ENCODE data around the gene C19orf18. TPM values are rescaled to one million over a fixed set of nuclear protein-coding genes. Genes with fewer than 3 reads are reported as not detected.
"Not testable (repeated sequence)": the region's sequence is repeated elsewhere in the genome, so short reads cannot be mapped to it uniquely, and the experiment has no call there.

C19orf18 gene
- total and polyA plus RNA-seq, 8 donors = 2.1 to 4.0 (median 3.2) TPM; not detected in 5

GRCh38 chr19:58014141-58014540 lies 39.8 kb upstream of the C19orf18 start:
- peaks cover 0 to 15% (median 7%) of the 10 kb centered on the region in 4 donors for H3K4me1 ChIP-seq
- DNase-seq = no peak
- no peak overlapping the region for H3K4me3 ChIP-seq
- TF ChIP-seq CTCF (IDR thresholded peaks at IDR 0.05) = no peak
- no peak for TF ChIP-seq EP300 (IDR thresholded peaks at IDR 0.05)
- TF ChIP-seq POLR2AphosphoS5 (IDR thresholded peaks at IDR 0.05) = no peak
- TF ChIP-seq POLR2A (IDR thresholded peaks at IDR 0.05) = no peak
- no peaks in the 10 kb centered on the region for H3K27me3 ChIP-seq
- WGBS, 5 donors = 26 to 54% (median 34%) methylated on average over 4 to 5 of the region's 5 CpGs
- peaks cover 43 to 91% (median 75%) of the 10 kb centered on the region in 4 donors for H3K9me3 ChIP-seq
- no peak overlapping the region for H3K27ac ChIP-seq
- intact Hi-C loops (cut with DNase I; ENCODE audit: low total_unique reads) = loop anchor here (10.0 kb wide), 1 partner anchor 141 kb away; the partner anchor contains the start of gene ZNF329
- no peaks in the 10 kb centered on the region for H3K36me3 ChIP-seq

GRCh38 chr19:58010507-58010906 lies 36.2 kb upstream of the C19orf18 start:
- intact Hi-C loops (cut with DNase I; ENCODE audit: low total_unique reads) = loop anchor here (10.0 kb wide), 1 partner anchor 144 kb away; the partner anchor contains the start of gene ZNF329
- H3K27me3 ChIP-seq = no peaks in the 10 kb centered on the region
- peaks cover 0 to 20% (median 8%) of the 10 kb centered on the region in 4 donors for H3K4me1 ChIP-seq
- TF ChIP-seq POLR2AphosphoS5 (IDR thresholded peaks at IDR 0.05) (no peak), POLR2A (IDR thresholded peaks at IDR 0.05) (no peak), EP300 (IDR thresholded peaks at IDR 0.05) (no peak), CTCF (IDR thresholded peaks at IDR 0.05) (no peak)
- peak overlapping the region in 1 of 4 donors; percentile 39 for H3K4me3 ChIP-seq
- H3K27ac ChIP-seq = no peak overlapping the region
- no peak for DNase-seq
- 57 to 86% (median 78%) methylated on average over 22 of the region's 22 CpGs for WGBS, 5 donors
- H3K36me3 ChIP-seq = peaks cover 0 to 24% (median 20%) of the 10 kb centered on the region in 4 donors
- peaks cover 60 to 96% (median 89%) of the 10 kb centered on the region in 4 donors for H3K9me3 ChIP-seq

GRCh38 chr19:58009666-58010301 lies 35.5 kb upstream of the C19orf18 start:
- DNase-seq = peak; percentile 72 to 98
- Histone ChIP-seq H3K4me3 (peak overlapping the region; percentile 9 to 45 (median 28)), H3K9me3 (peaks cover 65 to 98% (median 92%) of the 10 kb centered on the region in 4 donors), H3K27ac (peak overlapping the region in 3 of 5 donors; percentile 13 to 71 (median 46)), H3K27me3 (no peaks in the 10 kb centered on the region), H3K4me1 (peaks cover 0 to 20% (median 8%) of the 10 kb centered on the region in 4 donors), H3K36me3 (peaks cover 0 to 31% (median 27%) of the 10 kb centered on the region in 4 donors)
- whole genome bisulfite sequencing, 5 donors = 5 to 22% (median 14%) methylated on average over 18 to 41 of the region's 41 CpGs
- intact Hi-C loops (cut with DNase I; ENCODE audit: low total_unique reads) = loop anchor here (10.0 kb wide), 1 partner anchor 145 kb away; the partner anchor contains the start of gene ZNF329
- TF ChIP-seq CTCF (IDR thresholded peaks at IDR 0.05) = no peak
- peak in 1 of 3 donors; percentile 59 for TF ChIP-seq POLR2AphosphoS5 (IDR thresholded peaks at IDR 0.05)

DNA sequence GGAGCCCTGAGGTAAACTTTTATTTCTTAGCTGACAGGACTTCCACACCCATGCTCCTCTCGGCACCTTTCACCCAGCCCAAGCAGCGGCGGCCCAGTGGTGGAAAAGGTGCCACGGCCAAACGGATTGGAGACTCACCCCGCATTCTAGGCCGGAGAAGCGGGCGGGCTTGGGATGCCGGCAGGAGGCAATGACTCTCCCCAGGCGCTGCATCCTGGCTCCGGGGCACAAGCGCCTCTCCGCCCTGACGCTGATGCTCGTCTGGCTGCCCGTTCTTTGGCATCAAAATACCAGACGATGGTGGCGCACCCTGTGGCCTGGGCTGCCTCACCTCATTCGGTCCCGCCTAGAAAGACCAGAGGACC lies 34.9 kb upstream of the C19orf18 start:
- H3K9me3 ChIP-seq = peaks cover 70 to 99% (median 96%) of the 10 kb centered on the region in 4 donors

DNA sequence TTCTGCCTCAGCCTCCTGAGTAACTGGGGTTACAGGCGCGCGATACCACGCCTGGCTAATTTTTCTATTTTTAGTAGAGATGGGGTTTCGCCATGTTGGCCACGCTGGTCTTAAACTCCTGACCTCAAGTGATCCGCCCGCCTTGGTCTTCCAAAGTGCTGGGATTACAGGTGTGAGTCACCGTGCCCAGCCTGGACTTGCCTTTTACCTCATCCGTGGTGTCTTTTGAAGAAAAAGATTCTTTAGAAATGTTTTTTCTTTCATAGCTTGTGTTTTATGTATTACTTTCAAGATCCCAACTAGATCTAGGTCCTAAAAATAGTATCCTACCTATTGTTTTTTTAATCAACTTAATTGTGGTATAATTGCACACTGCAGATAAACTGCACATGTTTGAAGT lies 34.5 kb upstream of the C19orf18 start:
- WGBS, 5 donors = 31 to 64% (median 42%) methylated on average over 10 of the region's 10 CpGs
- H3K27ac ChIP-seq; DNase-seq; intact Hi-C loops (cut with DNase I; ENCODE audit: low total_unique reads); H3K4me3 ChIP-seq; H3K27me3 ChIP-seq: not testable (repeated sequence)
- peaks cover 72 to 100% (median 98%) of the 10 kb centered on the region in 4 donors for H3K9me3 ChIP-seq
- H3K4me1 ChIP-seq = peaks cover 0 to 28% (median 12%) of the 10 kb centered on the region in 4 donors
- peaks cover 0 to 40% (median 34%) of the 10 kb centered on the region in 4 donors for H3K36me3 ChIP-seq

More for the DNA sequence above, 34.9 kb upstream of the C19orf18 start:
- WGBS, 5 donors = 2 to 5% (median 4%) methylated on average over 14 to 21 of the region's 21 CpGs
- DNase-seq = no peak
- H3K4me3 ChIP-seq = peak overlapping the region in 2 of 4 donors; percentile 39 to 45
- TF ChIP-seq POLR2AphosphoS5 (IDR thresholded peaks at IDR 0.05) = no peak
- no peak for TF ChIP-seq CTCF (IDR thresholded peaks at IDR 0.05)
- TF ChIP-seq POLR2A (IDR thresholded peaks at IDR 0.05) = no peak
- TF ChIP-seq EP300 (IDR thresholded peaks at IDR 0.05) = no peak
- intact Hi-C loops (cut with DNase I; ENCODE audit: low total_unique reads) = no loop called here
- H3K4me1 ChIP-seq = peaks cover 0 to 24% (median 10%) of the 10 kb centered on the region in 4 donors
- H3K36me3 ChIP-seq = peaks cover 0 to 36% (median 31%) of the 10 kb centered on the region in 4 donors
- H3K27me3 ChIP-seq = no peaks in the 10 kb centered on the region
- peak overlapping the region in 3 of 5 donors; percentile 13 to 71 (median 46) for H3K27ac ChIP-seq
